Esophagus muscularis mucosa (tissue), 4 donors: ENCODE data around the gene DAB1. TPM values are rescaled to one million over a fixed set of nuclear protein-coding genes. Genes with fewer than 3 reads are reported as not detected.

Experiments
- DNase-seq: peaks from one replicate; pipeline ENCODE4 v3.0.0-alpha.2; 2017; ENCODE audit errors: extremely low spot score
- H3K27ac ChIP-seq, 4 donors: fragments of 200-600 bp; sonication (generic); replicated peaks in 1 of 4; 1 replicate in 3 of 4; 2 replicates in 1 of 4; pipeline ENCODE4 v1.5.1; 2016 to 2019; ENCODE audit warnings: mild to moderate bottlenecking in 1 of 4
- H3K27me3 ChIP-seq, 4 donors: fragments of 200-600 bp; sonication (generic); one replicate each; pipeline versions ENCODE4 v1.5.1 to v1.6.0; 2016 to 2019
- H3K36me3 ChIP-seq, 4 donors: fragments of 200-600 bp; sonication (generic); one replicate each; pipeline ENCODE4 v1.5.1; 2016 to 2019
- H3K4me1 ChIP-seq, 4 donors: fragments of 200-600 bp; sonication (generic); one replicate each; pipeline ENCODE4 v1.5.1; 2016 to 2019
- H3K4me3 ChIP-seq, 4 donors: fragments of 200-600 bp; sonication (generic); 1 replicate in 2 of 4; 2 replicates in 2 of 4; pipeline ENCODE4 v1.5.1; 2016 to 2019; ENCODE audit warnings: mild to moderate bottlenecking in 4 of 4, moderate library complexity in 1 of 4
- H3K9me3 ChIP-seq, 4 donors: fragments of 200-600 bp; sonication (generic); 1 replicate in 3 of 4; 2 replicates in 1 of 4; pipeline ENCODE4 v1.5.1; 2016 to 2019
- EP300 ChIP-seq: sonication (generic); formaldehyde crosslinking; IDR thresholded peaks from one replicate; pipeline ENCODE4 v1.6.1; 2017; ENCODE audit warnings: antibody characterized with exemption
- POLR2A ChIP-seq: fragments of 450-650 bp; IDR thresholded peaks from one replicate; pipeline ENCODE4 v1.6.1; 2017; ENCODE audit warnings: antibody characterized with exemption, moderate library complexity, mild to moderate bottlenecking, low read depth
- POLR2AphosphoS5 ChIP-seq, 2 donors: sonication (generic); formaldehyde crosslinking; IDR thresholded peaks; one replicate each; pipeline ENCODE4 v1.6.1; 2017; ENCODE audit warnings: antibody characterized with exemption in 2 of 2
- WGBS: methylation state at CpG from one replicate; pipeline ENCODE4 v1.1.5; 2018; 5-methylcytosine and 5-hydroxymethylcytosine counted together
- intact Hi-C: fragments of 100-400 bp; cut with DNase I; formaldehyde crosslinking; loops from one replicate; pipeline ENCODE4 v1.15.1; 2023
- total RNA-seq, 4 donors: library from RNA; depleted of rRNA; stranded (reverse); fragments of >200 nt; gene quantifications; one replicate each; pipeline versions ENCODE4 v1.1.0 to v1.2.1, GENCODE V29; 2016
- TF ChIP-seq, protein P1 (sequence below), 3 experiments: fragments of 200-600 bp in 2 of 3; fragments of 450-650 bp in 1 of 3; sonication (generic) in 2 of 3; IDR thresholded peaks; one replicate each; pipeline ENCODE4 v1.5.1; 2017 to 2019; ENCODE audit warnings: antibody characterized with exemption in 3 of 3, mild to moderate bottlenecking in 2 of 3, moderate library complexity in 1 of 3

DAB1 gene
- total RNA-seq, 4 donors from 2014 or later = 0.26 to 1.3 (median 0.37) TPM

- intact Hi-C loops = no loop called here
- H3K4me3 ChIP-seq = no peak overlapping the region
- 50% methylated on average over 1 of the region's 1 CpG for WGBS
- no peak overlapping the region for H3K27ac ChIP-seq
- DNase-seq = no peak
- H3K27me3 ChIP-seq = no peaks in the 10 kb centered on the region
- H3K9me3 ChIP-seq = no peaks in the 10 kb centered on the region
- no peaks in the 10 kb centered on the region for H3K36me3 ChIP-seq
- no peaks in the 10 kb centered on the region for H3K4me1 ChIP-seq
- TF ChIP-seq POLR2A (no peak), POLR2AphosphoS5 (IDR thresholded peaks at IDR 0.05) (no peak)
Measured at GRCh38 chr1:57046462-57046861, 377.4 kb downstream of the DAB1 start.

GRCh38 chr1:57041901-57042300 lies 382.0 kb downstream of the DAB1 start:
- Histone ChIP-seq H3K27ac (no peak overlapping the region), H3K36me3 (no peaks in the 10 kb centered on the region), H3K4me3 (no peak overlapping the region), H3K27me3 (no peaks in the 10 kb centered on the region), H3K4me1 (no peaks in the 10 kb centered on the region), H3K9me3 (no peaks in the 10 kb centered on the region)
- DNase-seq = no peak
- intact Hi-C loops = no loop called here
- TF ChIP-seq POLR2A = no peak
- no peak for TF ChIP-seq EP300
- TF ChIP-seq, protein P1, sequence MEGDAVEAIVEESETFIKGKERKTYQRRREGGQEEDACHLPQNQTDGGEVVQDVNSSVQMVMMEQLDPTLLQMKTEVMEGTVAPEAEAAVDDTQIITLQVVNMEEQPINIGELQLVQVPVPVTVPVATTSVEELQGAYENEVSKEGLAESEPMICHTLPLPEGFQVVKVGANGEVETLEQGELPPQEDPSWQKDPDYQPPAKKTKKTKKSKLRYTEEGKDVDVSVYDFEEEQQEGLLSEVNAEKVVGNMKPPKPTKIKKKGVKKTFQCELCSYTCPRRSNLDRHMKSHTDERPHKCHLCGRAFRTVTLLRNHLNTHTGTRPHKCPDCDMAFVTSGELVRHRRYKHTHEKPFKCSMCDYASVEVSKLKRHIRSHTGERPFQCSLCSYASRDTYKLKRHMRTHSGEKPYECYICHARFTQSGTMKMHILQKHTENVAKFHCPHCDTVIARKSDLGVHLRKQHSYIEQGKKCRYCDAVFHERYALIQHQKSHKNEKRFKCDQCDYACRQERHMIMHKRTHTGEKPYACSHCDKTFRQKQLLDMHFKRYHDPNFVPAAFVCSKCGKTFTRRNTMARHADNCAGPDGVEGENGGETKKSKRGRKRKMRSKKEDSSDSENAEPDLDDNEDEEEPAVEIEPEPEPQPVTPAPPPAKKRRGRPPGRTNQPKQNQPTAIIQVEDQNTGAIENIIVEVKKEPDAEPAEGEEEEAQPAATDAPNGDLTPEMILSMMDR (IDR thresholded peaks at IDR 0.05) = no peak
- TF ChIP-seq POLR2AphosphoS5 (IDR thresholded peaks at IDR 0.05) = no peak
- 82% methylated on average over 3 of the region's 3 CpGs for WGBS

DNA sequence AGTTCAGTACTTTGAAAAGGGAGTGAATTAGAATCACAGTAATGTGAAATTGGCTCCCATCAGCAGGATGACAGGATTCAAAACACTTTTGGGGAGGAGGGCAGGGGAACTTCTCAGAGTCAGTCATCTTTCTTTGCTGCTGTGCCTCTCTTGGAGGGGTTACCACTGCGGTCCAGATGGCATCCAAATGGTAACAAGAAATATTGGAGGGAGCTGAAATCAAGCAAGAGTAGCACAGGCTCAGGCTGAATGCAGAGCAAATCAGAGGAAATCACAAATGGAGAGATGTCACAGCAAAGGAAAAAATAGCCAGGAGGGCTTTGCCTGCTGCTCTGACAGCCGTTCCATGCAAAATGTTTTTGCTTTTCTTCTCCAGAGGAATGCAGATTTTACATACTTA lies 383.0 kb downstream of the DAB1 start:
- WGBS = 47% methylated on average over 2 of the region's 2 CpGs
- no peak for DNase-seq
- intact Hi-C loops = no loop called here
- H3K27ac ChIP-seq = no peak overlapping the region
- TF ChIP-seq, protein P1 (IDR thresholded peaks at IDR 0.05) = no peak
- TF ChIP-seq POLR2A (no peak), POLR2AphosphoS5 (IDR thresholded peaks at IDR 0.05) (no peak)
- H3K4me1 ChIP-seq = no peaks in the 10 kb centered on the region
- H3K27me3 ChIP-seq = no peaks in the 10 kb centered on the region
- no peaks in the 10 kb centered on the region for H3K36me3 ChIP-seq
- no peak overlapping the region for H3K4me3 ChIP-seq
- H3K9me3 ChIP-seq = no peaks in the 10 kb centered on the region

DNA sequence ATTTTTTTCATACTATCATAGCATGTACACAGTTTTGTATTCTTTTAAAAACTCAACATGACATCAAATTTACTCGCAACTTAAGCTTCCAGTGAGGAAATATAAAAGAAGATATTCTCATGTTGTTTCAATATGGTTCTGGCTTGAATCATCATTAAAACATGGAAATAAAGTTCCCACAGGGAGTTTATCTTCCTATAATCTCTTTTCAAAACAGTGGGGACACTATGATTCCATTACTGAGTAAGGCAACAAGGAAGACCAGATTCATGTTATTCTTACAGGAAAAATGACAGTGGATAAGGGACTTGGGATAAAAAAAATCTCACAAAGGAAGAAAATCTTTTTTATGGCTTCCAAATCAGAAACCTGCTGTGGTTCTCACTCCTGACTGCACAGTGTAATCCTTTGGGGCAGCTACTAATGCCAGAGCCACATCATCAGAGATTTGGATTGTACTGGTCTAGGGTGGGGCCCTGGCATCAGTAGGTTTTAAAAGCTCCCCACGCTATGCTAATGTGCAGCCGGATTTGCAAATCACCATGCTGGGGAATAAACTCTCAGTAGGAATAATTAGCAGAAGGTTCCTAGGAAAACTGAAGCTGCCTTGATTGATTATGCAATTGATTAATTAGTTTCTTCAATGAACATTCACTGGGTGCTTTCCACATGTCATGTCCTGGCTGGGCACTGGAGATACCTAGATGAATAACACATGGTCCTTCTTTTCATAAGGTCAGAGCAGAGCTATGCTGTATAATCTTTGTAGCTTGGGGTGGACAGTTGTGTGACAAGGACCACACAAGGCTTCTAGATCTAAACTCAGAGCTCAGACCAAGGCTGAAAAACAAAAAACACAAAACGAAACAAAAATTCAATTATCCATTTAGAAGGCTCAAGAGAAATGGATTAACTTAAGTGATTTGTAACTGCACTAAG lies 386.9 kb downstream of the DAB1 start:
- Histone ChIP-seq H3K4me3 (no peak overlapping the region), H3K9me3 (no peaks in the 10 kb centered on the region), H3K27me3 (no peaks in the 10 kb centered on the region), H3K36me3 (no peaks in the 10 kb centered on the region), H3K4me1 (no peaks in the 10 kb centered on the region), H3K27ac (no peak overlapping the region)
- intact Hi-C loops = no loop called here
- no peak for DNase-seq
- TF ChIP-seq POLR2A (no peak), POLR2AphosphoS5 (IDR thresholded peaks at IDR 0.05) (no peak), EP300 (no peak)
- TF ChIP-seq, protein P1 (IDR thresholded peaks at IDR 0.05) = no peak
- 89% methylated on average over 4 of the region's 4 CpGs for WGBS

DNA sequence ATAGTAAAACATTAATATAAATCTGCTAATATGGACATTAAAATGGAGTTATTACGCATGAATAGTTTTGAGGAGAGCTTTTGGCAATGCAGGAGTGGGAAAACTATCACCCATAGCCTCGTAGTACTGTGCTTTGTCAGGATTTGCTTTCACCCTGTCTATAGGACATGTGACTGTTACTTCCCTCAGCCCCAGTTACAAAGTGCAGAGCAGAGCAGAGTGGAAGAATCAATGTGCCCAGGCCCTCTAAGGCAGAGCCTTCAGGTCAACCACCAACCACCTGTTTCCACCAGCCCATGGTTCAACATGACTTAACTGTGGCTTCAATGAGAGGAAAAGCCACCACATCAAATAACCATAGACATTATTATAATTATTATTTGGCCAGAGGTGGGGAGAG lies 389.1 kb downstream of the DAB1 start:
- intact Hi-C loops = no loop called here
- 78% methylated on average over 2 of the region's 2 CpGs for WGBS
- H3K36me3 ChIP-seq = no peaks in the 10 kb centered on the region
- H3K4me1 ChIP-seq = no peaks in the 10 kb centered on the region
- H3K27ac ChIP-seq = no peak overlapping the region
- H3K27me3 ChIP-seq = no peaks in the 10 kb centered on the region
- H3K9me3 ChIP-seq = no peaks in the 10 kb centered on the region
- no peak overlapping the region for H3K4me3 ChIP-seq
- TF ChIP-seq EP300 (no peak), POLR2AphosphoS5 (IDR thresholded peaks at IDR 0.05) (no peak), POLR2A (no peak)
- TF ChIP-seq, protein P1 (IDR thresholded peaks at IDR 0.05) = no peak
- no peak for DNase-seq
